ENCODE measurements around the gene BIRC6. TPM values are rescaled to one million over a fixed set of nuclear protein-coding genes. Genes with fewer than 3 reads are reported as not detected.

Gene BIRC6
- polyA plus RNA-seq, 1 donor (not counting 4 experiments of a cell fraction or from before 2014, with no cell fraction given): 57.0 TPM

GRCh38 chr2:32379352-32379751, 22.5 kb downstream of the BIRC6 start:
- Histone ChIP-seq H3K4me2 (ENCODE audit: control insufficient read depth, extremely low read depth, insufficient read depth, low read depth, low read length) (no peak overlapping the region), H3K36me3 (ENCODE audit: control insufficient read depth in 2 of 2, extremely low read depth in 1 of 2, insufficient read depth in 2 of 2, low read length in 2 of 2) (peaks cover 5 to 10% of the 10 kb centered on the region in 2 experiments), H3K79me2 (ENCODE audit: control insufficient read depth, insufficient read depth, low read length) (peaks cover 68% of the 10 kb centered on the region), H3K9ac (ENCODE audit: control insufficient read depth, extremely low read depth, insufficient read depth, low read length) (no peak overlapping the region), H3K27ac (ENCODE audit: control insufficient read depth, insufficient read depth, low read length) (no peak overlapping the region), H3K4me3 (ENCODE audit: control insufficient read depth in 2 of 3, extremely low read depth in 1 of 3, insufficient read depth in 2 of 3, low read depth in 1 of 3, low read length in 3 of 3) (no peak overlapping the region), H3K9me1 (ENCODE audit: control insufficient read depth, extremely low read depth, insufficient read depth, low read length) (no peaks in the 10 kb centered on the region), H3K9me3 (ENCODE audit: control insufficient read depth, low read depth, low read length) (no peaks in the 10 kb centered on the region), H3K27me3 (ENCODE audit: control insufficient read depth, extremely low read depth, insufficient read depth, low read length) (no peaks in the 10 kb centered on the region), H4K20me1 (ENCODE audit: control insufficient read depth, extremely low read depth, insufficient read depth, low read length) (peaks cover 7% of the 10 kb centered on the region), H3K4me1 (ENCODE audit: control insufficient read depth, extremely low read depth, insufficient read depth, low read length) (no peaks in the 10 kb centered on the region), H2AFZ (ENCODE audit: control insufficient read depth, low read length) (no peak overlapping the region)
- dilution Hi-C loops (cut with MboI; ENCODE audit: extremely low pct_ligation_motif_present, low sequenced_read_pairs): no loop called here
- FAIRE-seq: no peak
- DNase-seq (ENCODE audit: low read depth, low spot score): no peak
- TF ChIP-seq CTCF (optimal IDR thresholded peaks at IDR 0.05 in 1 of 3, IDR thresholded peaks at IDR 0.05 in 1 of 3, conservative IDR thresholded peaks at IDR 0.05 in 1 of 3; ENCODE audit: extremely low read depth in 1 of 3, insufficient read depth in 2 of 3, low read length in 3 of 3) (no peak), EZH2 (IDR thresholded peaks at IDR 0.05; ENCODE audit: low read length) (no peak)

- H3K4me2 ChIP-seq (ENCODE audit: control insufficient read depth, extremely low read depth, insufficient read depth, low read depth, low read length): no peak overlapping the region
- H3K9ac ChIP-seq (ENCODE audit: control insufficient read depth, extremely low read depth, insufficient read depth, low read length): no peak overlapping the region
- H3K9me1 ChIP-seq (ENCODE audit: control insufficient read depth, extremely low read depth, insufficient read depth, low read length): no peaks in the 10 kb centered on the region
- peaks cover 4 to 17% of the 10 kb centered on the region in 2 experiments for H3K36me3 ChIP-seq (ENCODE audit: control insufficient read depth in 2 of 2, extremely low read depth in 1 of 2, insufficient read depth in 2 of 2, low read length in 2 of 2)
- peaks cover 48% of the 10 kb centered on the region for H3K79me2 ChIP-seq (ENCODE audit: control insufficient read depth, insufficient read depth, low read length)
- no peak overlapping the region for H2AFZ ChIP-seq (ENCODE audit: control insufficient read depth, low read length)
- dilution Hi-C loops (cut with MboI; ENCODE audit: extremely low pct_ligation_motif_present, low sequenced_read_pairs): no loop called here
- FAIRE-seq (no peak), DNase-seq (ENCODE audit: low read depth, low spot score) (no peak)
- H4K20me1 ChIP-seq (ENCODE audit: control insufficient read depth, extremely low read depth, insufficient read depth, low read length): peaks cover 7% of the 10 kb centered on the region
- H3K4me3 ChIP-seq (ENCODE audit: control insufficient read depth in 2 of 3, extremely low read depth in 1 of 3, insufficient read depth in 2 of 3, low read depth in 1 of 3, low read length in 3 of 3): no peak overlapping the region
- no peaks in the 10 kb centered on the region for H3K9me3 ChIP-seq (ENCODE audit: control insufficient read depth, low read depth, low read length)
- no peaks in the 10 kb centered on the region for H3K27me3 ChIP-seq (ENCODE audit: control insufficient read depth, extremely low read depth, insufficient read depth, low read length)
- no peaks in the 10 kb centered on the region for H3K4me1 ChIP-seq (ENCODE audit: control insufficient read depth, extremely low read depth, insufficient read depth, low read length)
- H3K27ac ChIP-seq (ENCODE audit: control insufficient read depth, insufficient read depth, low read length): no peak overlapping the region
- TF ChIP-seq CTCF (optimal IDR thresholded peaks at IDR 0.05 in 1 of 3, IDR thresholded peaks at IDR 0.05 in 1 of 3, conservative IDR thresholded peaks at IDR 0.05 in 1 of 3; ENCODE audit: extremely low read depth in 1 of 3, insufficient read depth in 2 of 3, low read length in 3 of 3) (no peak), EZH2 (IDR thresholded peaks at IDR 0.05; ENCODE audit: low read length) (no peak)
Measured at GRCh38 chr2:32383858-32384257, 27.0 kb downstream of the BIRC6 start.
